Measurements from ENCODE around the gene GOLPH3L.
A peak's percentile ranks its signal among the peaks of the same experiment; 100 is the strongest.

DNA sequence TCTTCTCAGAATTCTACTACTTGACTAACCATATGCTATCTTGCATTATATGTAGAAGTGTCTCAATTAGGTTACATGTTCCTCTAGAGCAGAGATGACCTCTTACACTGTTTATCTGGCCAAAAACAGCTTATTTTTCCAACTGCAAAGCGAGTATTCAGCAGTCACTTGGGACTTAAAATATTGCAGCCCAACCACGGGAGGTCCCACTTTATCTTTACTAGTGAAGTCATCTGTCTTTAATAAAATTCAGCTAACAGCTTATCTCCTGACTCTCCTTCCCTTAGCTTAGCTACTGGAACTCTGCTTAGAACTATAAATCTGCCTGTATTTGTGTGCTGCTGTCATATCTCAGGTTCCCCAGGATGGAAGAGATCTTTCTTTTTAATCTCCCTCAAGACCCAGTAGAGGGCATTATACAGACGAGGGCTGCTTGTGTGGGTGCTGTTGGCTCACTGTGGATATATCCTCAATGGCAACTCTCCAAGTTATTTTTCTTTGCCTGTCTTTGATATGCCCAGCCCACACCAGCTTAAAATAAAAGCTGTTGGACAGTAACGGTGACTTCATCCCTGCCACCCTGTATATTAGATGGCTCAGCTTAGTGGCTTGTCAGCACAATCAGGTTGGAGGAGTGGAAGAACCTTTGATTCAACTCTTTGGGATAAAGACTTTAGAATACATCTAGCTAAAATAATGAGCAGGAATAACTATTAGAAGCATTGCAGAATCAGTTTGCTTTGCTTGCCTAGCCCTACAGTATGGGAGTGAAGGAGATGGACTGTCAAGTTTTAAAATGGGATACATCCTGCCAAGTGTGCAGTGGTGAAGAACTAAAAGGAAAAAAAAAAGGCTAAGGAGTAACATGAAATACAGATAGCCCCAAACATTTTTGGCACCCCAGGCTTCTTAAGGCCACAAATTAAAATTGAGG lies 77.1 kb downstream of the GOLPH3L start:
- TF ChIP-seq CTCF (IDR thresholded peaks at IDR 0.05 in 8 of 11, conservative IDR thresholded peaks at IDR 0.05 in 3 of 11) (peak in 4 of 11 experiments; percentile 5 to 36 (median 21)), POLR2A (IDR thresholded peaks at IDR 0.05) (no peak)

All from spleen (tissue), 7 donors.